GM21528 (cell line): ENCODE data around the gene VWC2.

Experiments
- ATAC-seq: cut with Tn5 transposase; IDR thresholded peaks from one replicate; pipeline ENCODE4 v1.9.1; 2021; ENCODE audit warnings: mild to moderate bottlenecking, moderate library complexity; ENCODE audit not compliant: unreplicated experiment, low FRiP score

The VWC2 gene

GRCh38 chr7:49781996-49782395 lies 8.6 kb downstream of the VWC2 start:
- ATAC-seq: no peak

- ATAC-seq: no peak
Measured at GRCh38 chr7:49783446-49783845, 10.0 kb downstream of the VWC2 start.

GRCh38 chr7:49787980-49788379 lies 14.5 kb downstream of the VWC2 start:
- ATAC-seq: no peak

- no peak for ATAC-seq
Measured at GRCh38 chr7:49788455-49789059, 15.1 kb downstream of the VWC2 start.

- ATAC-seq: no peak
Measured at GRCh38 chr7:49789736-49790135, 16.3 kb downstream of the VWC2 start.

GRCh38 chr7:49790209-49790608 lies 16.8 kb downstream of the VWC2 start:
- no peak for ATAC-seq

- ATAC-seq: peak; percentile 59
Measured at GRCh38 chr7:49791088-49791741, 17.8 kb downstream of the VWC2 start.

- ATAC-seq: no peak
Measured at GRCh38 chr7:49797987-49798660, 24.7 kb downstream of the VWC2 start.

GRCh38 chr7:49800031-49800430 lies 26.6 kb downstream of the VWC2 start:
- no peak for ATAC-seq

GRCh38 chr7:49802600-49802999 lies 29.2 kb downstream of the VWC2 start:
- no peak for ATAC-seq

GRCh38 chr7:49803812-49804211 lies 30.4 kb downstream of the VWC2 start:
- no peak for ATAC-seq

GRCh38 chr7:49805371-49806007 lies 32.1 kb downstream of the VWC2 start:
- no peak for ATAC-seq

- ATAC-seq: no peak
Measured at GRCh38 chr7:49812534-49812933, 39.1 kb downstream of the VWC2 start.

- ATAC-seq: no peak
Measured at GRCh38 chr7:49817279-49817678, 43.8 kb downstream of the VWC2 start.

- ATAC-seq: no peak
Measured at GRCh38 chr7:49821181-49821580, 47.7 kb downstream of the VWC2 start.

GRCh38 chr7:49822856-49823255 lies 49.4 kb downstream of the VWC2 start:
- ATAC-seq: no peak

- ATAC-seq: no peak
Measured at GRCh38 chr7:49823566-49823965, 50.1 kb downstream of the VWC2 start.

- no peak for ATAC-seq
Measured at GRCh38 chr7:49839863-49840645, 66.6 kb downstream of the VWC2 start.

GRCh38 chr7:49840751-49841405 lies 67.4 kb downstream of the VWC2 start:
- no peak for ATAC-seq

GRCh38 chr7:49845626-49846025 lies 72.2 kb downstream of the VWC2 start:
- ATAC-seq: no peak
